Adrenal gland (tissue), 12 donors: ENCODE data around the gene TLL1. TPM values are rescaled to one million over a fixed set of nuclear protein-coding genes. Genes with fewer than 3 reads are reported as not detected.

Source experiments
- DNase-seq, 7 donors: peaks; one replicate each; pipeline ENCODE4 v3.0.0-alpha.2; 2019 to 2020
- H3K27ac ChIP-seq, 5 donors: fragments of 200-600 bp; sonication (generic) in 4 of 5; 1 replicate in 3 of 5; 2 replicates in 2 of 5; pipeline versions ENCODE4 v1.5.1 to v1.8.0; 2016 to 2020; ENCODE audit warnings: mild to moderate bottlenecking in 1 of 5
- H3K27me3 ChIP-seq: fragments of 200-600 bp; 2 replicates; pipeline ENCODE4 v1.8.0; 2021
- H3K36me3 ChIP-seq, 2 donors: fragments of 200-600 bp; replicated peaks in 1 of 2; 1 replicate in 1 of 2; 2 replicates in 1 of 2; pipeline versions ENCODE4 v1.5.1 to v1.8.0; 2018 to 2022
- H3K4me1 ChIP-seq, 2 donors: fragments of 200-600 bp; replicated peaks in 1 of 2; 1 replicate in 1 of 2; 2 replicates in 1 of 2; pipeline versions ENCODE4 v1.5.1 to v1.8.0; 2018 to 2021
- H3K4me3 ChIP-seq, 4 donors: fragments of 200-600 bp; sonication (generic) in 3 of 4; one replicate each; pipeline ENCODE4 v1.5.1; 2016 to 2018
- H3K9me3 ChIP-seq, 3 donors: fragments of 200-600 bp; sonication (generic) in 1 of 3; replicated peaks in 1 of 3; 1 replicate in 2 of 3; 2 replicates in 1 of 3; pipeline versions ENCODE4 v1.5.1 to v1.8.0; 2016 to 2021
- CTCF ChIP-seq, 6 experiments: fragments of 450-650 bp in 4 of 6; fragments of 200-600 bp in 2 of 6; sonication (generic) in 1 of 6; IDR thresholded peaks; 1 replicate in 5 of 6; 2 replicates in 1 of 6; pipeline versions ENCODE4 v1.5.1 to v1.8.0; 2016 to 2021; ENCODE audit warnings: antibody characterized with exemption in 6 of 6, mild to moderate bottlenecking in 2 of 6, moderate library complexity in 1 of 6
- POLR2A ChIP-seq, 2 donors: fragments of 450-650 bp; IDR thresholded peaks; one replicate each; pipeline ENCODE4 v1.6.1; 2017; ENCODE audit warnings: antibody characterized with exemption in 2 of 2, mild to moderate bottlenecking in 2 of 2, moderate library complexity in 1 of 2
- WGBS, 4 donors: extraction: QIAGEN DNeasy Blood & Tissue Kit in 2 of 4; methylation state at CpG; one replicate each; pipeline versions ENCODE4 v1.1.5 to v1.1.7; 2013 to 2017; 5-methylcytosine and 5-hydroxymethylcytosine counted together
- intact Hi-C, 2 donors: fragments of 100-400 bp; cut with DNase I; formaldehyde crosslinking; loops; one replicate each; pipeline versions ENCODE4 v1.14.1 to v1.15.0; 2022 to 2023
- polyA plus RNA-seq, 3 donors: library from polyadenylated mRNA; stranded (reverse); fragments of 200-250 nt in 2 of 3; fragments of 350-450 nt in 1 of 3; fragmentation: Illumina TruSeq in 1 of 3; extraction: RNeasy Lipid Tissue Mini Kit (QIAGEN cat#74804) in 1 of 3; gene quantifications; one replicate each; pipeline ENCODE4 v1.2.3, GENCODE V29; 2013 to 2014
- total RNA-seq, 9 donors: library from RNA; depleted of rRNA in 4 of 9; stranded (reverse); fragments of >200 nt in 4 of 9; fragments of 120-200 nt in 1 of 9; fragmentation: NEBNext Ultra II Directional in 1 of 9; extraction: Animal tissue kit (Norgen Biotek cat#: 25700) in 1 of 9; gene quantifications; one replicate each; pipeline versions ENCODE4 v1.1.0 to v1.2.4, GENCODE V29; 2013 to 2023
- donor health status: healthy with polysubstance abuse.
- donor health status: Bipolar disorder and iron deficiency.
- donor health status: DM: yes; HTN: yes; CAD: no.
- donor health status: DM: no; HTN: no; CAD: no.
- donor health status: DM: no; HTN: no; CAD: no.
- donor health status: DM: yes; HTN: yes; CAD: no.

TLL1 gene
- total and polyA plus RNA-seq, 12 donors: 1.00 to 12.7 (median 2.1) TPM

GRCh38 chr4:165929662-165930061 is 56.6 kb downstream of the TLL1 start:
- DNase-seq: no peak
- Histone ChIP-seq H3K4me3 (no peak overlapping the region), H3K36me3 (no peaks in the 10 kb centered on the region), H3K27ac (no peak overlapping the region), H3K9me3 (no peaks in the 10 kb centered on the region), H3K4me1 (no peaks in the 10 kb centered on the region), H3K27me3 (no peaks in the 10 kb centered on the region)
- intact Hi-C loops: no loop called here
- TF ChIP-seq POLR2A (IDR thresholded peaks at IDR 0.05) (no peak), CTCF (IDR thresholded peaks at IDR 0.05) (no peak)
- 47 to 63% (median 51%) methylated on average over 2 of the region's 2 CpGs for WGBS, 4 donors

GRCh38 chr4:165931741-165932140 is 58.7 kb downstream of the TLL1 start:
- no peak overlapping the region for H3K4me3 ChIP-seq
- H3K27me3 ChIP-seq: no peaks in the 10 kb centered on the region
- no peak for DNase-seq
- 74 to 86% (median 76%) methylated on average over 5 of the region's 5 CpGs for WGBS, 4 donors
- H3K9me3 ChIP-seq: no peaks in the 10 kb centered on the region
- intact Hi-C loops: no loop called here
- H3K27ac ChIP-seq: no peak overlapping the region
- H3K4me1 ChIP-seq: no peaks in the 10 kb centered on the region
- no peak for TF ChIP-seq POLR2A (IDR thresholded peaks at IDR 0.05)
- no peak for TF ChIP-seq CTCF (IDR thresholded peaks at IDR 0.05)
- no peaks in the 10 kb centered on the region for H3K36me3 ChIP-seq

- H3K27me3 ChIP-seq: no peaks in the 10 kb centered on the region
- TF ChIP-seq CTCF (IDR thresholded peaks at IDR 0.05) (no peak), POLR2A (IDR thresholded peaks at IDR 0.05) (no peak)
- intact Hi-C loops: no loop called here
- no peak overlapping the region for H3K4me3 ChIP-seq
- H3K9me3 ChIP-seq: no peaks in the 10 kb centered on the region
- no peak overlapping the region for H3K27ac ChIP-seq
- H3K4me1 ChIP-seq: no peaks in the 10 kb centered on the region
- no peak for DNase-seq
- 63 to 72% (median 68%) methylated on average over 4 of the region's 4 CpGs for WGBS, 4 donors
- H3K36me3 ChIP-seq: no peaks in the 10 kb centered on the region
These were observed 71.9 kb downstream of the TLL1 start for GRCh38 chr4:165944900-165945299.

- TF ChIP-seq CTCF (IDR thresholded peaks at IDR 0.05) (no peak), POLR2A (IDR thresholded peaks at IDR 0.05) (no peak)
- intact Hi-C loops: no loop called here
- 64 to 69% (median 68%) methylated on average over 3 of the region's 3 CpGs for WGBS, 4 donors
These were observed 73.0 kb downstream of the TLL1 start for GRCh38 chr4:165945991-165946390.

More at GRCh38 chr4:165945991-165946390, 73.0 kb downstream of the TLL1 start:
- no peak for DNase-seq
- H3K9me3 ChIP-seq: no peaks in the 10 kb centered on the region
- no peaks in the 10 kb centered on the region for H3K27me3 ChIP-seq
- no peaks in the 10 kb centered on the region for H3K4me1 ChIP-seq
- no peak overlapping the region for H3K4me3 ChIP-seq
- H3K27ac ChIP-seq: no peak overlapping the region
- no peaks in the 10 kb centered on the region for H3K36me3 ChIP-seq
